Endothelial cell of umbilical vein (primary cell): ENCODE measurements around the gene PDE8B. TPM values are rescaled to one million over a fixed set of nuclear protein-coding genes. Genes with fewer than 3 reads are reported as not detected.

Source experiments
- BruUV-seq: library from RNA; stranded (reverse); fragments of 400-500 nt; replicated peaks from 2 replicates; lab custom pipeline; 2021; lab: Mats Ljungman, UMichigan
- CTCF ChIA-PET: fragments of 300-600, 350-600 bp; sonication (Branson Sonifier 250); formaldehyde crosslinking; loops from one replicate; lab custom pipeline; 2021; ENCODE audit warnings: antibody characterized with exemption, inconsistent platforms; lab: Charles Lee
- POLR2A ChIA-PET: fragments of 300-600, 350-600 bp; sonication (Branson Sonifier 250); formaldehyde crosslinking; loops from one replicate; lab custom pipeline; 2021; ENCODE audit warnings: antibody characterized with exemption, inconsistent platforms; lab: Charles Lee
- DNase-seq: peaks from one replicate; pipeline ENCODE4 v3.0.0-alpha.2; 2011; ENCODE audit warnings: low read depth, low spot score
- FAIRE-seq: peaks from 2 replicates; lab custom pipeline; 2011; peaks lifted over from hg19 to GRCh38; lab: Jason Lieb, UNC
- H2AFZ ChIP-seq: 2 replicates; pipeline ENCODE4 v1.6.0; 2012; ENCODE audit warnings: low read depth, low read length, control low read depth, inconsistent platforms
- H3K27ac ChIP-seq: 2 replicates; pipeline ENCODE4 v1.5.1; 2011; ENCODE audit warnings: low read depth, mild to moderate bottlenecking, control low read depth, low read length, moderate library complexity; ENCODE audit not compliant: insufficient read depth
- H3K27me3 ChIP-seq, 2 experiments: 2 replicates each; pipeline versions ENCODE4 v1.6.0 to v1.6.1; 2011; ENCODE audit warnings: low read length in 2 of 2, mixed read lengths in 1 of 2; ENCODE audit not compliant: control insufficient read depth in 2 of 2, insufficient read depth in 2 of 2
- H3K36me3 ChIP-seq, 2 experiments: 2 replicates in 1 of 2; 3 replicates in 1 of 2; pipeline ENCODE4 v1.5.1; 2011; ENCODE audit warnings: low read length in 2 of 2, mild to moderate bottlenecking in 1 of 2, moderate library complexity in 1 of 2; ENCODE audit not compliant: control insufficient read depth in 2 of 2, insufficient read depth in 2 of 2; ENCODE audit errors: extremely low read depth in 1 of 2
- H3K4me1 ChIP-seq: 3 replicates; pipeline ENCODE4 v1.5.1; 2011; ENCODE audit warnings: mild to moderate bottlenecking, low read length; ENCODE audit not compliant: control insufficient read depth, insufficient read depth; ENCODE audit errors: extremely low read depth
- H3K4me2 ChIP-seq: 2 replicates; pipeline ENCODE4 v1.6.1; 2011; ENCODE audit warnings: low read length, control low read depth, mixed read lengths; ENCODE audit not compliant: insufficient read depth
- H3K4me3 ChIP-seq, 3 experiments: fragments of 200-600 bp in 1 of 3; sonication (generic), shearing (Covaris generic) in 1 of 3; replicated peaks in 1 of 3; 2 replicates each; pipeline ENCODE4 v1.5.1; 2011 to 2016; ENCODE audit warnings: control low read depth in 3 of 3, low read length in 3 of 3, mild to moderate bottlenecking in 2 of 3, inconsistent platforms in 1 of 3, low read depth in 1 of 3, moderate library complexity in 1 of 3; ENCODE audit not compliant: insufficient read depth in 1 of 3
- H3K79me2 ChIP-seq: 2 replicates; pipeline ENCODE4 v1.6.0; 2012; ENCODE audit warnings: low read length, inconsistent platforms; ENCODE audit not compliant: control insufficient read depth, insufficient read depth
- H3K9ac ChIP-seq: replicated peaks from 2 replicates; pipeline ENCODE3; 2011; ENCODE audit warnings: low read length, control low read depth; ENCODE audit not compliant: insufficient read depth; ENCODE audit errors: extremely low read depth
- H3K9me1 ChIP-seq: replicated peaks from 3 replicates; pipeline ENCODE4 v1.6.0; 2011; ENCODE audit warnings: mild to moderate bottlenecking, low read length; ENCODE audit not compliant: control insufficient read depth, insufficient read depth; ENCODE audit errors: extremely low read depth
- H3K9me3 ChIP-seq: replicated peaks from 2 replicates; pipeline ENCODE4 v1.5.1; 2012; ENCODE audit warnings: low read length, inconsistent platforms; ENCODE audit not compliant: control insufficient read depth, insufficient read depth
- H4K20me1 ChIP-seq: replicated peaks from 2 replicates; pipeline ENCODE3; 2011; ENCODE audit warnings: mild to moderate bottlenecking, low read length; ENCODE audit not compliant: control insufficient read depth, insufficient read depth; ENCODE audit errors: extremely low read depth
- CTCF ChIP-seq, 2 donors: IDR thresholded peaks; 1 replicate in 1 of 2; 2 replicates in 1 of 2; pipeline ENCODE4 v1.5.1; 2011; ENCODE audit warnings: low read length in 2 of 2, mild to moderate bottlenecking in 2 of 2, moderate library complexity in 2 of 2, control low read depth in 1 of 2, inconsistent platforms in 1 of 2, low read depth in 1 of 2; ENCODE audit not compliant: insufficient read depth in 1 of 2; ENCODE audit errors: extremely low read depth in 1 of 2
- EZH2 ChIP-seq: IDR thresholded peaks from 2 replicates; pipeline ENCODE4 v1.6.1; 2012; ENCODE audit warnings: borderline replicate concordance, low read depth, mild to moderate bottlenecking, moderate library complexity, low read length, inconsistent platforms; ENCODE audit not compliant: severe bottlenecking
- FOS ChIP-seq: IDR thresholded peaks from 2 replicates; pipeline ENCODE4 v1.6.1; 2011; ENCODE audit warnings: mild to moderate bottlenecking, low read length, moderate library complexity, borderline replicate concordance; ENCODE audit not compliant: insufficient read depth
- GATA2 ChIP-seq: IDR thresholded peaks from 2 replicates; pipeline ENCODE4 v1.7.0; 2011; ENCODE audit warnings: low read depth, mild to moderate bottlenecking, moderate library complexity, mixed read lengths, low read length; ENCODE audit not compliant: insufficient read length, insufficient read depth
- JUN ChIP-seq: IDR thresholded peaks from 2 replicates; pipeline ENCODE4 v1.6.1; 2011; ENCODE audit warnings: borderline replicate concordance, low read depth; ENCODE audit not compliant: insufficient read length, insufficient read depth
- MAX ChIP-seq: IDR thresholded peaks from 2 replicates; pipeline ENCODE4 v1.6.1; 2011; ENCODE audit not compliant: insufficient read depth, insufficient read length
- MYC ChIP-seq: IDR thresholded peaks from one replicate; pipeline ENCODE4 v1.6.1; 2011; ENCODE audit warnings: mild to moderate bottlenecking, low read depth, low read length
- POLR2A ChIP-seq: IDR thresholded peaks from 2 replicates; pipeline ENCODE4 v1.6.1; 2012; ENCODE audit warnings: low read depth, mild to moderate bottlenecking, control low read depth, low read length
- POLR2AphosphoS5 ChIP-seq: IDR thresholded peaks from 2 replicates; pipeline ENCODE4 v1.6.1; 2012; ENCODE audit warnings: low read depth, mild to moderate bottlenecking, control low read depth, low read length, moderate library complexity; ENCODE audit not compliant: insufficient read depth
- dilution Hi-C: fragments of 300-500 bp; cut with MboI; formaldehyde crosslinking; loops from one replicate; pipeline ENCODE4 v1.15.0; 2019; ENCODE audit warnings: low sequenced_read_pairs; ENCODE audit not compliant: extremely low pct_ligation_motif_present
- intact Hi-C: fragments of 100-400 bp; cut with micrococcal nuclease; formaldehyde crosslinking; loops from one replicate; pipeline ENCODE4 v1.10.0; 2022
- polyA plus RNA-seq, 4 experiments: library from polyadenylated mRNA; depleted of rRNA in 3 of 4; stranded (reverse) in 3 of 4; unstranded in 1 of 4; fragments of >200 nt; gene quantifications; 2 replicates each; pipeline versions ENCODE4 v1.2.1 to v1.2.3, GENCODE V29; 2011 to 2012; ENCODE audit warnings: missing spikeins in 1 of 4
- total RNA-seq: library from RNA; stranded (reverse); gene quantifications from 2 replicates; pipeline ENCODE4 v1.2.3, GENCODE V29; 2021

Gene PDE8B
- total and polyA plus RNA-seq, 2 donors (not counting 3 experiments of a cell fraction or from before 2014, with no cell fraction given): not detected

- Histone ChIP-seq H3K27me3 (peaks cover 5 to 8% of the 10 kb centered on the region in 2 experiments), H3K27ac (no peak overlapping the region), H3K9me1 (no peaks in the 10 kb centered on the region), H4K20me1 (no peaks in the 10 kb centered on the region), H2AFZ (no peak overlapping the region), H3K9me3 (no peaks in the 10 kb centered on the region), H3K9ac (no peak overlapping the region), H3K4me2 (no peak overlapping the region), H3K4me1 (no peaks in the 10 kb centered on the region), H3K79me2 (no peaks in the 10 kb centered on the region), H3K36me3 (no peaks in the 10 kb centered on the region), H3K4me3 (no peak overlapping the region)
- DNase-seq: no peak
- CTCF ChIA-PET: no interaction called here
- intact Hi-C loops: no loop called here
- POLR2A ChIA-PET: no interaction called here
- no peak for FAIRE-seq
- no TSS peak for BruUV-seq
- dilution Hi-C loops: no loop called here
- TF ChIP-seq MAX (no peak), POLR2A (no peak), POLR2AphosphoS5 (no peak), FOS (no peak), EZH2 (no peak), CTCF (IDR thresholded peaks at IDR 0.05; ENCODE audit: extremely low read depth in 1 of 2, insufficient read depth in 1 of 2, low read depth in 1 of 2, low read length in 2 of 2) (no peak), MYC (no peak), JUN (no peak), GATA2 (no peak)
Measured at GRCh38 chr5:77251921-77252320, 41.4 kb downstream of the PDE8B start.
